ENCODE data around the gene TPD52L1.
A peak's percentile ranks its signal among the peaks of the same experiment; 100 is the strongest.
"Not testable (repeated sequence)": the region's sequence is repeated elsewhere in the genome, so short reads cannot be mapped to it uniquely, and the experiment has no call there.

Gene TPD52L1, protein sequence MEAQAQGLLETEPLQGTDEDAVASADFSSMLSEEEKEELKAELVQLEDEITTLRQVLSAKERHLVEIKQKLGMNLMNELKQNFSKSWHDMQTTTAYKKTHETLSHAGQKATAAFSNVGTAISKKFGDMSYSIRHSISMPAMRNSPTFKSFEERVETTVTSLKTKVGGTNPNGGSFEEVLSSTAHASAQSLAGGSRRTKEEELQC

DNA sequence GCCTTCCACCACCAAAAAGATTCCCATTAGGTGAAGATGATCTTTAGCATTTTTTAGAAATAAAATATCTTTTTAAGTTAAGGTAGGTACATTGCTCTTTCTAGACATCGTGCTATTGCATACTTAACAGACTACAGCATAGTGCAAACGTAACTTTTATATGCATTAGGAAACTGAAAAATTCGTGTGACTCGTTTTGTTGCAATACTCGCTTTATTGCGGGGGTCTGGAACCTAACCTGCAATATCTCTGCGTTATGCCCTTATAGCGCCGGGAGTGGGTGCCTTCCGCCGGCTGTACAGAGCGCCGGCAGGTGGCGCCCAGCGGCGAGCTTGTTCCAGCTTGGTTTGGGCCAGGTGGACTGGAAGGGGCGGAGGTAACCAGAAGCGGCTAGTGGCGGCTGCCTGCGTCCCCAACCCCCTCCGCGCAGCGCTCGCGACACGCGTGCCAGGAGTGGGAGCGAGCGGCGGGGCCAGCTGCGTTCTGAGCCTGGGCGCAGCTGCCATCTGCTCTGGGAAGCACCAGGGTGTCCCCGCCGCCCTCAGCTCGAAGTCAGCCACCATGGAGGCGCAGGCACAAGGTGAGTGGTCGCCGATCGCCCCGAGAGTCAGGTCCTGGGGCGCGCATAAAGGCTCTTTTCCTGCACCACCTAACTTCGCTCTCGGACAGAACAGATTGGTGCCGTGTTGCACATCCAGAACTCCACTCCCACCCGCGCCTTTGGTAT is at the start of gene TPD52L1:
Gene TPD52L1, plus strand, starts transcription at position 383 of the 727 bp plus-strand sequence. Its CDS starts 179 bp downstream, at position 562.
- peak; percentile 51 for DNase-seq (ENCODE audit: low spot score)

DNA sequence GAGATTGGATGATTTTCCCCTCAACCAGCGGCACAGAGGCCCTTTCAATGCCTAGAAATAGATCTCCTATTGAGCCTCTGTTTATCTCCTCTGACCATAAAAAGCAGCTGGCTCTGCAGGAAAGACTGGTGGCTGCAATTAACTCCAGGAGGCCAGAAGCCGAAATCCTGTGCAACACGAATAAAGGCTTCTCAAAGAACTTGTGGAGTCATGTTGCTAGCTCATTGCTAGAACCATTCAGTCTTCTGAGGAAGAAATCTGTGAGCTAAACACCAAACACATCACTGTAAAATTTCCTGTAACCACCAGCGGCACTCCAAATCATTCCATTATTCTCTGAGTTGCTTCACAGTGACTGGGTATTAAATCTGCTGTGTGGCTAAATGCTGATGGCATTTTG is 49.1 kb upstream of the TPD52L1 start:
- no peak for DNase-seq (ENCODE audit: low spot score)

DNA sequence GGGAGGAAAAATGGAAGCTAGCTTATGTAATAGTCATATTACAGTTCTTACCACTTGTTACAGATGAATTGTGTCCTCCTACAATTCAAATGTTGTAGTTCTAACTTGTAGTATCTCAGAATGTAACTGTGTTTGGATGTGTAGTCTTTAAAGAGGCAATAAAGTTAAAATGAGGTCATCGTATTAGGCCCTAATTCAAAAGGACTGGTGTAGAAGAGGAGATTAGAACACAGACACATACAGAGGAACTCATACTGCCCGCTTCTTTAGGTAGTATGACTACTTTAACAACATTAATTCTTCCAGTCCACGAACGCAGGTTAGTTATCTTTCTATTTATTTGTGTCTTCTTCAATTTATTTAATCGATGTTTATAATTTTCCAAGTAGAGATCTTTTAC is 46.5 kb upstream of the TPD52L1 start:
- no peak for DNase-seq (ENCODE audit: low spot score)

DNA sequence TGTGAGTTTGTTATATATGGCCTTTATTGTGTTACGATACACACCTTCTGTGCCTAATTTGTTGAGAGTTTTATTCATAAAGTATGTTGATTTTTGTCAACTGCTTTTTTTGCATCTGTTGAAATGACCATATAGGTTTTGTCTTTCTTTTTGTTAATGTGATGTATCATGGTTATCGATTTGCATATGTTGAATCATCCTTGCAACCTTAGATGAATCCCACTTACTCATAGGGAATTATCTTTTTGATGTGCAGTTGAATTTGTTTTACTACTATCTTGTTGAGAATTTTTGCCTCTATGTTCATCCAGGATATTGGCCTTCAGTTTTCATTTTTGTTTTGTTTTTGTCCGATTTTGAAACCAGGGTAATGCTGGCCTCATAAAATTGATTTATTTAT is 45.7 kb upstream of the TPD52L1 start:
- no peak for DNase-seq (ENCODE audit: low spot score)

DNA sequence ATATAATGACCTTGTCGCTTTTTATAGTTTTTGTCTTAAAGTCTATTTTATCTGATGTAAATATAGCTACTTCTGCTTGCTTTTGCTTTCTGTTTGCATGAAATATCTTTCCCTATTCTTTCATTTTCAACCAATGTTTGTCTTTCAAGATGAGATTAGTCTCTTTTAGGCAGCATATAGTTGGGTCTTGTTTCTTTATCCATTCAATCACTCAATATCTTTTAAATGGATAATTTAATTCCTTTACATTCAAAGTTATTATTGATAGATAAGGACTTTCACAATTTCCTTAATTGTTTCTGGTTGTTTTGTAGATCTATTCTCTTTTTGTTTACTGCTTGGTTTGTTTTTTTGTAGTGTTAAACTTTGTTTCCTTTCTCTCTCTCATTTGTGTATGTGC is 43.5 kb upstream of the TPD52L1 start:
- DNase-seq (ENCODE audit: low spot score): no peak

DNA sequence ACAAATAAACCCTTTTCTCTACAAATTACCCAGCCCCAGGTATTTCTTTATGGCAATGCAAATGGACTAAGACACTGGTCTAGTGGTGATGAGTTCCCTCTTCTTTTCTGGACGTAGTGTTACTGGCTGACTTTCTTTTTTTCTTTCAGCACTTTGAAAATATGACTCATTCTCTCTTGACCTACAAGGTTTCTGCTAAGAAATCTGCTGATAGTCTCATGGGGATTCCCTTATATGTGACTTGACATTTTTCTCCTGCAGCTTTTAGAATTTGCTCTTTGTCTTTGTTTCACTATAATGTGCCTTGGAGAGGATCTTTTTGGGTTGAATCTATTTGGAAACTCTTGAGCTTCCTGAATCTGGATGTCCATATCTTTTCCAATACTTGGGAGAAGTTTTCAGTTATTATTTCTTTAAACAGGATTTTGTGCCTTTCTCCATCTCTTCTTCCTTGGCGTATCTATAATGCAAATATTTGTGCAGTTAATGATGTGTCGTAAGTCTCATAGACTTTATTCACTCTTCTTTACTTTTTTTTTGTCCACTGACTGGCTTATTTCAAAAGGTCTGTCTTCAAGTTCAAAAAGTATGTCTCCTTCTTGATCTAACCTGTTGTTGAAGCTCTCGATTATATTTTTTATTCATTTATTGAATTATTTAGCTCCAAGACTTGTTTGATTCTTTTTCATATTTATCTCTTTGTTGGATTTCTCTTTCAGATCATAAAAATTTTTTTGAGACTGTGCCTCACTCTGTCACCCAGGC is 42.2 kb upstream of the TPD52L1 start:
- no peak for DNase-seq (ENCODE audit: low spot score)

DNA sequence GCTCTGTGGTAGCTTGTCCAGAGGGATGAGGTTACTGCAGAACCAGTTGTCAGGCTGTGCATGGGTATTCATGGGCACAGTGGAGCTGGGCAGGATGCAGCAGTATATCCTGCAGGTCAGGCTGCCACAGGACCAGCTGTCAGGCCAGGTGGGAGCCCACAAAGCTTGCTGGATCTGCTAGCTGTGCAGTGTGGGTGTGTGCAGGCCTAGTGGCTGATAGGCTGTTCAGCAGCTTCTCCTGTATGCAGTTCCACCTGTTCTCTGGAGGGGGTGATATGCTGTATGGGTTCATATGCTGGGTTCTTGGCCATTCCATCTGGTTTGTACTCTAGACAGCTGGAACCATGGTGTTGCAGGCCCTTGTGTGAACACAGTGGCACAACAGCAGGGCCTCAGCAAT is 40.6 kb upstream of the TPD52L1 start:
- no peak for DNase-seq (ENCODE audit: low spot score)

DNA sequence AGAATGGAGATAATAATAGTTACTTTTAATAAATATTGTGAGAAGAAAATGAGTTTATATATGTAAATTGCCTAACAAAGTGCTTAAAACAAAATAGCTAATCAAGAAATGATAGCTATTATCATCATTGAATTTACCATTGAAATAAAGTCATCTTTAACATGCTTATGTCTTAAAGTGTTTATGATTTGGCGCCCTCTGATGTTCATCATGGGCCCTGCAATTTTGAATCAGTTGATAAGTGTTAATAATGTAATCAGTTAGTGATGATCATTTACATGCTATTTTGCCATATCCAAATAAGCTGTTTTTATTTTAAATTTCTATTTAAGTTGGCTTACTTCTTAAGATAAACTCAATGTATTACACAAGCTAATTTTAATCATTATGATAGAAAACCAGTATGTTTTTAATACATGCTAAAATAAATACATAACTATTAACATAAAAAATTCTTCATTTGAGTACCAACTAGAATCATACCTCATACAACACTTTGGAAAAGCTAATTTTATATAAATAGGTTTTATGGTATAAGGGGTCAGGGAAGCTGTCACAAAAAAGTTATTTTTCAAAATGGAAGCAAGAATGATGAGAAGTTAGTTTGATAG is 39.2 kb upstream of the TPD52L1 start:
- DNase-seq (ENCODE audit: low spot score): peak; percentile 43

DNA sequence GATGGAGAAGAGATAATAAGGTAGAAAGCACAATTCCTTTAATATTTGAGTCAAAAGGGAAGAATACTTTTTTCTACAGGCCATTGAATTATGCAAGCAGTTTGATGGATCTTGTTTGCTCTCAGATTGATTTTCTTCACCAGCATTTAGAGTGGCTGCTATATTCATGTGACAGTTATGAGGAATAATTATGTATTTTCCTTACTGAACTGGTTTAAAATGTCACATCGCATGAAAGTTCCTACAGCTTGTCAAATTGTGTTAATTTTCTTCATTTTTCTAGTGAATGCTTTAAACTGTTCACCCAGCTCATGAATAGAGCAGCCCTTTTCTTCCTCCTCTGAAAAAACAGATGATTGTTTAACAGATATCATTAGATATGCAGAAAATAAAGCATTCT is 37.4 kb upstream of the TPD52L1 start:
- DNase-seq (ENCODE audit: low spot score): no peak

DNA sequence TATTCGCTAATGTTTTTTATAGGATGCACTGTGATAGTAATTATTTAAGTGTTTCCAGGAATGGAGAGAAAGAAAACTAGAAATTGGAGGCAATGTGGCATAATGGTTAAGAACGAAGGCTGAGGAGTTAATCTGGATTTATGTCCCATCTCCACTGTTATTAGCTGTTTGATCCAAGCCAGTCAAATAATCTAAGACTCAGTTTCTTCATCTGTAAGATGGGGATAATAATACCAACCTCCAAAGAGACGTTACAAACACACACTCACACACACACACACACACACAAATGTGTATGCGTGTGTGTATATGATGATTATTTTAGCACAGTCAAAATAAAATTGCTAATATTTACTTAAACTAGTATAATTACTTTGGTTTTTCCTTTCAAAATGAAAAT is 36.9 kb upstream of the TPD52L1 start:
- DNase-seq (ENCODE audit: low spot score): no peak

DNA sequence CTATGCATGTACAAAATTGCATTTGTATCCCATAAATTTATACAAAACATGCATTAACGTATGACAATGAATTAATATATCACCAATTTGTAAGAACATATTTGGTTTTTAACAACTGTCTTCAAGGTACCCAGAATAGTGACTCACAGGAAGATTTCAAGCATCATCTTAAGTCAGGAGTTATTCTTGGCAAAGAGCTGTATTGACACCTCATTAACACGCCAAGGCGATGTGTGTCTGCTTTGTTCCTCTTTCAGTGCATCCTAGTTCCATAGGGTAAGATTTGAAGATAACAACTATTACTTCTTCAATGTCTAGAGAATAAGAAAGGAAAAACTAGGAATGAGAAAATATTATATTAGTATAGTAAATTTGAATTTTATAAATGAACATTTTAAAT is 35.8 kb upstream of the TPD52L1 start:
- no peak for DNase-seq (ENCODE audit: low spot score)

DNA sequence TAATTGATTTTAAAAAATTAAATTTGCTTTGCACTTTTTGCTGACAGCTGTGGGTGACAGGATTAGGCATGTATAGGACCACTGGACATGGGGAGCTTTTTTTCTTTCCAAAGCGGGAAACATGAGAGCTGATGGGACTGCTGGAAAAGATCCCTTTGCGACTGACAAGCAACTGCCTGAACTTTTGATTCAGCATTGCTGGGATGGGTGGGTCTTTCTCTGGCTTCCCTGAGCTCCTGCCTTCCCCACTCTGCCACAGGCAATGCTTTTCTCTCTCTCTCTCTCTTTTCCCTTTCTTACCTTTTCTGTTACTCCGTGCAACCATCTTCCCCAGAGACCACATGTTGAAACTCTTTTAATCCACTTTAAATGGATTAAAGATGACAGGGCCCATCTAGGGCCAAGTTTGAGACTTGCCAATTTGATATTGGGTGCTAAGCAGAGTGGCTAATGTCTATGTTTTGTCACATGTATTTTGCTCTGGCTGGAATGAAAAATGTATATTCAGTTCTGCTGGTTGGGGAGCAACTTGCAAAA is 33.5 kb upstream of the TPD52L1 start:
- DNase-seq (ENCODE audit: low spot score): no peak

DNA sequence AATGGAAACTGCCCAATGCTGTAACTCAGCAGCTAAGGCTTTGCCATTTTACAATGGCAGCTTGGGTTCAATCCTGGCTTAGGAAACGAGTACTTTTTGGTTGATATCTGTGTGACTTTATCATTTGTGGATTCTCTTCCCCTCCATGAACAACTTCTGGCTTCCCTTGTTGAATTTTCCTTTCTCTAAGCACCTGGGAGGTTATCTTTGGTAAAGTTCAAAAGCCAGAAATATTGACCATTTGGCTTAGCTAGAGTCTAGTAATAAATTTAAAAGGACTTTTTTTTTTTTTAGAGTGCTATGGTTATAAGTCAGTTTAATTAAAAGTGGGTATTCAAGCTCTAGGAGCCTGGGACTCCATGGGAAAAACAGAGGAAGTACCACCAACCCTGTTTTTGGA is 31.7 kb upstream of the TPD52L1 start:
- no peak for DNase-seq (ENCODE audit: low spot score)

DNA sequence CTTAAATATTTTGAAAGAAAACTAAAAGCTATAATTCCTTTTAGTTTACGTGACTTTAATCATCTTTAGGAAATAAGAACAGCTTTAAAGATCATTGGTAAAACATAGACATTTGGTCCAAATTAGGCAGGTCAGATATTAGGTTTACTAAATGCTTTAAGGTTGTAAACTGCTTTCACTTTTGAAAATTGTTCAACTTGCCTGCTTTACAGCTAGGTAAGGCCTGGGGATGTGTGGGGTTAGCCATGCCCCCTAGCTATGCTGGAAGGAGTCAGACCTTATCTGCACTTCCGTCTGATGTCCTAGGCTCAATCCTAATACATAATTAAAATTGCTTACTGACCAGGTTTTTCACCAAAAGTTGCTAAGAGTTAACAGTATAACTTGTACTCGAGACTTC is 30.5 kb upstream of the TPD52L1 start:
- DNase-seq (ENCODE audit: low spot score): no peak

DNA sequence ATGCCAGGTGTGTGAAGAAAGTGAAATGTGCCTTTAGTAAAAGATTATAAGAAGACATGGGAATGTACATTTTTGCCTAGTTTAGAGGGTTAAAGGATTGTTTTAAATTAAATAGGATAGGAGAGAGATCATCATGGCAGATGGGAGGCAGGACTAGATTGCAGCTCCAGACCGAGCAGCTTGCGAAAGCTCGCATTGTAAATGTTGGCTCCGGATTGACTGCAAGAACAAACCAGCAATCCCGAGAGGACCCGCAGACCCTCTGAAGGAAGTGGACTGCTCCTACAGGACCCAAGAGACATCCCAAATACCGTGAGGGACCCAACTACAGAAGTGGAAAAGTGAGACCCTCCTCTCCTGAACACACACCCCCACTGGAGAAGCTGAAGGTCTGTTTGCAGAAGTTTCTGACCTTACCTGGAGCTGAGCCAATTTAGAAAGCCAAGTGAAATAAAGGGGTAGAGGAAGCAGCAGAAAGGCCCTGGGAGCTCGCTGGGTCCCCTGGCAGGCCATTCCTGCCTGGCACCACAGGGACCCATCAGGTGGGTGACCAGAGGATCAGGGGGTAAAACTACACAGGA is 30.0 kb upstream of the TPD52L1 start:
- DNase-seq (ENCODE audit: low spot score): no peak

DNA sequence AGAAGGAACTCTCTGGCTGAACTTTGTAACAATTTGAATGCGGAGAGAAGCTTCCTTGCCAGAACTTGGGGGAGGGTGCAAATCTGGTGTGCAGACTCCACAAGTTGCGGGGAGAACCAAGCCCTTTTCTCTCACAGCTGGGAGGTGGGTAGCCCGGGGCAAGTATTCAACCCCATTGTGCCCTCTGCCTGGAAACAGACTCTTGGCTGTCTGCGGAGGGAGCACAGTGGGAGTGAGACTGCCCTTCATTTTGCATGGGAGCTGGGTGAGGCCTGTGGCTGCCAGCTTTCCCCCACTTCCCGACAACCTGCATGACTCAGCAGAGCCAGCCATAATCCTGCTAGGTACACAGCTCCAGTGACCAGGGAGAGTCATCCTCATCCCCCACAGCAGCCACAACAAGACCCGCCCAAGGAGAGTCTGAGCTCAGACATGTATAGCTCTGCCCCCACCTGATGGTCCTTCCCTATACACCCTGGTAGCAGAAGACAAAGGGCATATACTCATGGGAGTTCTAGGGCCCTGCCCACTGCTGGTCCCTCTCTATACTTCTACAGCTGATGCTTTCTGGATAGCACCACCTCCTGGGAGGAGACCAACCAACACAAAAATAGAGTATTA is 29.4 kb upstream of the TPD52L1 start:
- no peak for DNase-seq (ENCODE audit: low spot score)

DNA sequence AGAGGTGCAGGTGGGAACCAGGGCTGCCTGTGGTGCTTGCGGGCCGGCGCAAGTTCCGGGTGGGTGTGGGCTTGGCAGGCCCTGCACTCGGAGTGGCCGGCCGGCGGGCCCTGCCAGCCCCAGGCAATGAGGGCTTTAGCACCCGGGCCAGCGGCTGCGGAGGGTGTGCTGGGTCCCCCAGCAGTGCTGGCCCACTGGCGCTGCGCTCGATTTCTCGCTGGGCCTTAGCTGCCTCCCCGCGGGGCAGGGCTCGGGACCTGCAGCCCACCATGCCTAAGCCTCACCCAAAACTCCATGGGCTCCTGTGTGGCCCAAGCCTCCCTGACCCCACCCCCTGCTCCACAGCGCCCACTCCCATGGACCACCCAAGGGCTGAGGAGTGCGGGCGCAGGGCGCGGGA is 27.7 kb upstream of the TPD52L1 start:
- not testable (repeated sequence) for DNase-seq (ENCODE audit: low spot score)

DNA sequence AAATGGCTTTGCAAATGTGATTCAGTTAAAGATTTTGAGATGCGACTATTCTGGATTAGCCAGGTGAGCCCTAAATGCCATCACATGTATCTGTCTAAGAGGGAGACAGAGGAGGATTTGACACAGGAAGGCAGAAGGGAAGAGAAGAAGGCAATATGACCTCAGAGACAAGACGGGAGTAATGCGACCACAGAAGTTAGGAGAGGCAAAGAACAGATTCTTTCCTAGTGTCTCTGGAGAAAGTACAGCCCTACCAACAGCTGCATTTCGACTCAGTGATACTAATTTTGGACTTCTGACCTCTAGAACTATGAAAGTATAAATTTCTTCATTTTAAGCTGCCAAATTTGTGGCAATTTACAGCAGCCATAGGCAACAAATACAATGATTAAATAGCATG is 24.2 kb upstream of the TPD52L1 start:
- DNase-seq (ENCODE audit: low spot score): no peak

DNA sequence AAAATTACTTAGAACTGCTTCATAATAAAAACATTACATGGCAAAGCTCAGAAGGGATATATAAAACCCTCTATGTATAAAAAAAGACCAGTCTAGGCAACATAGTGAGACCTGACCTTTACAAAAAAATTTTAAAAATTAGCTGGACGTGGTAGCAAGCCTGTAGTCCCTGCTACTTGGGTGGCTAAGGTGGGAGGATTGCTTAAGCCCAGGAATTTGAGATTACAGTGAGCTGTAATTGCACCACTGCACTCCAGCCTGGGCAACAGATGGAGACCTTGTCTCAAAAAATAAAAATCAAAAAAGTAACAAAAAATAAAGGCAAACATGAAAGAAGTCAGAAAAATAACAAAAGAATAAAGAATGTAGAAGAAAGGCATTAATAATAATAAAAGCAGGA is 21.5 kb upstream of the TPD52L1 start:
- no peak for DNase-seq (ENCODE audit: low spot score)

DNA sequence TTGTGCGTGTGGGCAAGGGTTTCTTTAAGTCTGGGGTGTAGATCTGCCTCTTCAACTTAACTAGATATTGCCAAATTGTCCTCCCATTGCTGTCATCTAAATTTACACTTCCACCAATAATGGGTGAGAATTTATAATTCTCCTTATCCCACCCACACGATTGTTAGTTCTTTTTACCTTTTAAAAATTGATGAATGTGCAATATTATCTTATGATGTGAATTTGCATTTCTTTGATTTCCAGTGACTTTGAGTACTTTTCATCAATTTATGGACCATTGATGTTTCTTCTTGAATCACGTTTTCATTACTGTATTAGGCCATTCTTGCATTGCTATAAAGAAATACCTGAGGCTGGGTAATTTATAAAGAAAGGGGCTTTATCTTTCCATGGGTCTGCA is 17.2 kb upstream of the TPD52L1 start:
- DNase-seq (ENCODE audit: low spot score): no peak

DNA sequence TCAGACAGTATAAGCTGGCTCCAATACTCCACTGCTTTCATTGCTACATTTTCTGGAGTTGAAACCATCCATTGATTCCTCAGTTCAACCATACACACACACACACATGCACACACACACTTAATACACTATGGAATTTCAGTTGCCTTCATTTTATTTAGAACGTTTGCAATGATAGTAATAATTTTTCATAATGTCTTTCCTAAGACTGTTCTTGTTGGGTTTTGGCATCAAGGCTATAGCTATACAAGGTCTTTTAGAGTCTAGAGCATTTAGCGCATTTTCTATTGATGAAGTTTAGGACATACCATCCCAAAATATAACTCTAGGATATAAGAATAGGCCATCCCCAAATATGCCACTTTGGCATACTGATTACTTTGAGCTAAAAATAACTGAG is 15.5 kb upstream of the TPD52L1 start:
- DNase-seq (ENCODE audit: low spot score): no peak

DNA sequence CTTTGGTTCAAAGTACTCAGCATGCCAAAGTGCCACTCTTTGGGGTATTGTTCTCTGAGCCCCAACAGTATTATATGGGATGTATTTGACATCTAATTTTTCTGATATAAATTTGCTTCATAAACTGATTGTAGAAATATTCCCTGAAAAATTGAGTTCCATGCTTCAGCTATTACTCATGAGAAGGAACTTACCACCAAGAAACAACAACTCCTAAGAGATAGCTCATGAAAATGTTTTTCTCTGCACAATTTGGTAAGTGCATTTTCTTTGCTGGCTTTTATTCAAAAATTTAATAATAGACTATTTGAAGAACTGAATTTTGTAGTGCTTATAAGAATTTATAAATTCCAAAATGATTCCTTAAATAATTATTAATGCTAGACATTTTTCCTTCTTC is 12.8 kb upstream of the TPD52L1 start:
- no peak for DNase-seq (ENCODE audit: low spot score)
